Epithelial cell of prostate (primary cell): ENCODE results near the gene ALPI.

Experiments used
- DNase-seq: peaks from one replicate; pipeline ENCODE4 v3.0.0-alpha.2; 2011; ENCODE audit warnings: low read depth, low spot score
- H3K27ac ChIP-seq: fragments of 450-650 bp; 2 replicates; pipeline ENCODE4 v1.5.1; 2017; ENCODE audit warnings: mild to moderate bottlenecking

Gene ALPI

DNA sequence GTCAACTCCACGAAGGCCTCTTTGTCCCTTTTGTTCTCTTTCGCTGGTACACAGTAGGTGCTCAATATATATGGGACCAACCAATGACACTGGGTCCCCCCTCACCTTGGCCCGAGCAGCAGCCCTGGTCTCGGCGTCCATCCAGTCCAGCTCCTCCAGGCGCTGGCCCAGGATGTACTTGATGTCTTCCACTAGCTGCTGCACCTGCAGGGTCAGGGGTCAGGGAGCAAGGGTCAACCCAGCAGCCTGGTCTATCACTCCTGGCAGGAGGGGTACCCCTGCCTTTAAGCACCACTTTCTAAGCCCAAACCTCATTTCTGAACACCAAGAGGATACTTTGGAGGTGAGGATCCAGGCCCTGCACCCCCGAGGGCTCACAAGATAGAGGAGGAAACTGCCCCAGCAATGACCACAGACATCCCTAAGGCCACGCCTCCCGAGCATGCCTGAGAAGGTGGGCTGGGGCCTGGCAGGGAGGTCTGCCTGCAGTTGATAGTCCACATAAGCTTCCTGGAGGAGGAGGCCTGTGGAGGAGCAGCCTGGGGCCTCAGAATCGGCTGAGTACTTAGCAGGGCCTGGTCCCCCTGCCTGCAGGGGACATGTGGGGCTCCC, 27.5 kb downstream of the ALPI start:
- H3K27ac ChIP-seq = no peak overlapping the region
- no peak for DNase-seq

DNA sequence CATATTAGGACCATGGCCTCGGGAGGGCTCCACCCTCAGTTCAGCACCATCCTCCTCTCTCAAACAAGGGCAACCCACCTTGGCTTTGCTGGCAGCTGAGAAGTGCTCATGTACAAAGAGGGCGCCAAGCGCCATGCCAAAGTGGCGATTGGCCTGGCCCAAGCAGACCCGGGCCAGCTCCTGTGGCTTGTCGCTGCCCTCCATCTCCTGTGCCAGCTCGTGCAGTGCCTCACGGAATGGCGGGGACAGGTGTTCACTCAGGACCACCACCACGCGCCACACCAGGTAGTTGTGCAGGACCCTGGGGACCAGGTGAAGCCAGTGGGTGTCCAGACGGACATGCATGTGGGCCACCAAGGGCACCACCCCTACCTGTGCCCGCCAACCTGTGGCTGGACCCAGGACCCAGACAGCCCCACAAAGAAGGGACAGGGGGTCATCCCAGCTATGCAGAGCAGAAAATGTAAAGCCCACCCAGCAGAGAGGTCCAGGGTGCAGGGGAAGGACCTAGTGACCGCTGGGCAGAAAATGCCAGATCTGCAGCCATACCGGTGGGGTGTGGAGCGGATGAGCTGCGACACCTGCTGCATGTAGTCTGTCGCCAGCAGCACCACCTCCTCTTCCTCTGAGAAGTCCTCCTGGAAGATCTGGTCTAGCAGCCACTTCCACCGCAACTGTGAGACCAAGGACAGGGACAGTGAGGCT, 28.1 kb downstream of the ALPI start:
- H3K27ac ChIP-seq = no peak overlapping the region

DNA sequence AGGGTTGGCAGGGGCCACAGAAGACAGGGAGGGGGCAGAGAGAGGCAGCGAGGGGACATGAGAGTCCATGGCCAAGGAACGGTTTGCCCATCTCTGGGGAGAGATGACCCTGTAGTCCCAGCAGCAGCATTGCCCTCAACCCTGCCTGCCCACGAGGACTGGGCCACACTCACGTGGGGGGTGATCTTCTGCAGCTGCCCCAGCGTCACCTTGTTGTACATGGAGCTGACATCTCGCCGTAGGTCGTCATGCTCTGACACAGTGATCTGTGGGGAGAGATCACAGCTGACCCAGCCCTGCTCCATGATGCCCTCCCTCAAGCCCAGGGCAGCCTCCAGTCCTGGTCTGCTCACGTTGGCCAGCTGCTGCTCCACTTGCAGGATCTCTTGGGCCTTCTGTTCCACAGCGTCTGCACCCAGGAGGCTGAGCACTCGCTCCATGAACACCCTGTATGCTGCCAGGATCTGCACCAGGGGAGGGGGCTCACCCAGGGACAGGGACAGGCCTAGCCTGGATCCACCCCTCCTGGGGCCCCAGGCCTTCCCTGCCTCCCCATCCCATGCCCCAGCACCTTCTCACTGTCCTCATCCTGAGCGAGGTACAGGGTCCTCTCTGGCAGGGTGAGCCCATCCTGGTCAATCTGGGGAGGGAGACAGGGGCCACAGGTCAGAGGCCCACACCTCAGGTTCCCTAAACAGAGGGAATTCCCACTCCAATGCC, 28.8 kb downstream of the ALPI start:
- no peak overlapping the region for H3K27ac ChIP-seq
- no peak for DNase-seq

More for the DNA sequence above, 28.1 kb downstream of the ALPI start:
- no peak for DNase-seq

DNA sequence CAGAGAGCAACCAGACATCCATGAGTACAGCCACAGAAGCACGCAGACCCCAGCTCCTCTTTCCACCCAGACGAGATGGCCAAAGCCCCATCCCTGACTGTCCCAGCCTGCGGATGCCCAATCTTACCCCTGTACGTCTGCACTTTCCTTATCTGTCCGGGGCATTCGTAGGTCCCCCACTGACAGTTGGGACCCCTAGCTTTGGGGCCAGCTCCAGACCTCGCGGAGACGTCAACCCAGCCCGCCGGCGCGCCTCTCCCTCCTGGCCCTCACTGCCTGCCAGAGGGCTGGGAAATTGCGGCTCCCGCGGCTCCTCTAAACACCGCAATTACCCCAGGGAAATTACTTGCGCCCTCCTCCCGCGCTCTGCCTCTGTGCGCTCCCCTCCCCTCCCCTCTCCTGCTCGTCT, 29.4 kb downstream of the ALPI start:
- DNase-seq = no peak
- no peak overlapping the region for H3K27ac ChIP-seq

DNA sequence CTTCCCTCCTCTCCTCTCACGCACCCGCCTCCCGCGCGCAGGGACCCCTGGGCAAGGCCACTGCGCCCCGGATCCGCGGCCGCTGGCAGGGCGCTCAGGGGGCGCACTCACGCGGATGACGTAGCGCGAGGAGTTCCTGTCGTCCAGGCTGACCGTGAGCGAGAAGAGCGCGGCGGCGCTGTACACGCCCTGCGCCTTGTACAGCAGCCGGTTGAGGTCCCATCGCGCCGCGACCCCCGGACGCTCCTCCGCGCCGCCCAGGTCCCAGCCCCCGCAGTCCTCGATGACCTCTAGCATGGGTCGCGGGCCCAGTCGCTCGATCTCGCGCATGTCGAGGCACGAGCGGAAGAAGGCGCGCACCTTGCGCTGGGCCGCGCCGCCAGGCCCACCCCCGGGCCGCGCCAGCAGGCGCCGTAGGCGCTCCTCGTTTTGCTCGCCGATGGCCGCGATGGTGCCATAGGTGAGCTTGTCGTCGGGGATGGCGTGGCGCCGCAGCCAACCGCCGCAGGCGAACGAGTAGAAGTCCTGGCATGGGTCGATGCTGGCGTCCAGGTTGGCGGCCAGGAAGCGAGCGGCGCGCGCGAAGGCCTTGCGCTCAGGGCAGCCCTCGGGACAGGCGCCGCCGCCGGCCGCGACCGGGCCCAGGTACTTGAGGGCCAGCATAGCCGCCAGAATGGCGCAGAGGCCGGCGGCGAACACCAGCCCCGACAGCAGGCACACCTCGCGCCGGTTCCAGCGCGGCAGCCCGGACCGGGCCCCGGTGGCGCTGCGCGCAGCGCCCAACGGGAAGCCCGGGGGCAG, 30.0 kb downstream of the ALPI start:
- no peak overlapping the region for H3K27ac ChIP-seq
- DNase-seq = no peak

DNA sequence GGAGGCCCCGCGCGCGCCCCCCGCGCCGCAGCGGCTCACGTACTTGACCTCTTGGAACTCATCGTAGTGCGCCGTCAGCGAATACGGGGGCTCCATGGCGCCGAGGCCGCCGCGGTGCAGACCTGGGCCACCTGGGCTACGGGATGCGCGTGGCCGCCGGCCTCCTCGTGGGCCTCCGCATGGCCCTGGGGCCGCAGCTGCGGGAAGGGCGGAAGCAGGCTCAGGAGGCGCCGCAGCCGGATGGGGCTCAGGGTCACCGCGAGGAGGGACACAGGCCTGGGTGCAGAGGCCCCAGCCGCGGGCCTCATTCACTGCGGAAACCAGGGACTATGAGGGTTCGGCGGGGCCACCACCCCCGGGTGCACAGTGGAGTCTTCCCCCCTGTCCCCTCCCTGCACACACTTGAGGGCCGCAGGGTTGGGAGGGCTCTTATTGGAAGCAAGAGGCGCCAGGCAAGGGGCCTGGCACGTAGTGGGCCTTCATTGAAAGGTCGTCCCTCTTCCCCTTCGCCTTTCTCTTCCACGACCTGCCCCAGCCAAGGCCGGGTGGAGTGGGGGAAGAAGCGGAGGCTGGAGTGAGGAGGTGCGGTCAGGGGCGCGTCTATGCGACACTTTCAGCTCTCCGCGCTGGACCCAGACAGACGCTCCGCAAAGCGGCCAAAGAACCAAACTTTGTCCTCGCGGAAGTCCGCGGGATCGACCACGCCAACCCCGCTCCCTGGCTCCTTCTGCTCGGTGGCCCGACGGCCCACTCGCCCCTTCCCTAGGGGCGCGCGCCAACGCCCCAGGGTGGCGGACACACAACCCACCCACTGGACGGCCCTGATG, 30.8 kb downstream of the ALPI start:
- DNase-seq = no peak
- H3K27ac ChIP-seq = no peak overlapping the region

DNA sequence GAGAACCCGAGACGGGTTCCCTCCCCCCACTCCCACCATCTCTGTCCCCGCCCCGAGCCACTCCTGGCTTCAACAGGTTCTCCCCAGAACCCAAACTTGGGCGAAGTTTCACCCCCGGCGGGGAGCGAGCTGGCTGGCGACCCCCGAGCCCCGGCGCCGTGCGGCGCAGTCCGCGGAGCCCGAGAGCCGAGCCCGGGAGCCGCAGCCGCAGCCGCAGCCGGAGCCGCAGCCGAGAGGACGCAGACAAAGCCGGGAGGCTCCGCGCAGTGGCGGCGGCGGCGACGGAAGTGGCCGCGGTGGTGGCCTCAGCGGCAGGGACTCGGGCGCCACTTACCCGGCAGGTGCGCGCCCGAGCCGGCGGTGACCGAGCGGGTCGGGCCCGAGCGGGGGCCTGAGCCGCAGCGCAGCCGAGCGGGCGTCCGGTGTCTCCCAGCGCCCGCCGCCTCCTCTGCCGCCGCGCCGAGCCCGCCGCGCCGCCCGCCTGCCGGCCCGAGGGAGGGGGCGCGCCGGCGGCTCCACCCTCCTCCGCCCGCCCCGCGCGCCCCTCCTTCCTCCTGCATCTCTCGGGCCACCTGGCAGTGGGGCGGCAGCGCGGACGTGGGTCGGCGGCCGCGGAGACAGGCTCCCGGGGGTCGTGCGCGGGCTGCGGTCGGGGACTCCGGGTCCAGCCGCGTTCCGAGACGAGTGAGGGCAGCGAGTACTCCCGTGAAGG, 31.6 kb downstream of the ALPI start, which contains the start of gene ECEL1:
Gene ECEL1, minus strand, starts transcription at position 450 of the 712 bp plus-strand sequence. CDS start 1,181 bp downstream, outside the sequence.
- no peak for DNase-seq
- H3K27ac ChIP-seq = no peak within 1 kb of the TSS

DNA sequence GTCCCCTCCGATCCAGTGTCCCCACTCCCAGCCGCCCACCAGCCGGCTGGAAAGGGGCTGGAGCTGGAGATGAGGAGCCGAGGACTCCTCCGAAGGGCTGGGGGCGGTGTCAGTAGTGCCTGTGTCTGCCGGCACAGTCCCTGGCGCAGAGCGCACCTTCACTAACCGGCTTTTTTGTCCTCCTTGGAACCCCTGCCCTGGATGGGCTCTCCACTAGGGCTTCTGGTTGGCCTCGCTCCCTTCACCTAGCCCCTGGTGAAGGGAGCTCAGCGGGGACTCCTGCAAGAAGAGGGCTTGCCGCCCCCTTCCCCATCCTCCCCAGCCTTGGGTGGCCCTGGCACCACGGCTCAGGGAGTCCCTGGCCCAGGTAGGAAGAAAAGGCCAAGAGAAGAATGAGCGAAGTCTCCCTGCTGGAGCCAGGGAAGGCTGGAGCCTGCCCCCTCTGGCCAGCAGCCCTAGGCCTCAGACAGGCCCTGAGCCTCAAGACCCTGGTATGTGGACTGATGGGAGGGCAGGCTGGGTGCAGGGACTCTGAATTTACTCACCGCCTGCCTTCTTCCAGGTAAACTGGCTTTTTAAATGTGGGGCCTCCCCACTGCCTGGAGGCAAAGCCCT, 32.3 kb downstream of the ALPI start:
- no peak for DNase-seq
- H3K27ac ChIP-seq = no peak overlapping the region

DNA sequence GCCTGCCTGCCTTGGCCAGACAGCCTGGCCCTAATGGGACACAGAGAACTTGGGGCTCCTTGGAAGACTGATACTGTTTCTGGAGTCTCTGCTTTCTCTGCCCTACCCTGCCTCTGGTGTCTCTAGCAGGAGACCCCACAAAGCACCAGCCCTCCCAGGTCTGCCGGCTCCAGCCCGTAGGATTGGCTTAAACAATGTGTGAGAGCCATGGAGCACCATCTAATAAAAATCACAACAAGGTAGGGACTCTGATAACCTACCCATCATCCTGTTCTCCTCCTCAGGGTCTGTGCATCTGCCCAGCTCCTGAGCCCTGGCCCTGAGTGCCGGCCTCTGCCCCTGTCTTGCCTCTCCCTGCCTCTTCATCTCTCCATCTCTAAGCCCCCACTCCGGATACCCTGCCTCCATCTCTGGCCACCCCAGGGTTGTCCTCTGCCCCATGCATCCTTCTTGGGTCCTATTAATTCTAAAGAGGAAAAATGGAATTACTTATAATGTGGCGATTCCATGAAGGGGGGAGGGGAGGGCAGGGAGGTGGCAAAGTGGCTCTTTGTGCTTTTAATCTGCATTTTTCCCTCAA, 32.9 kb downstream of the ALPI start:
- H3K27ac ChIP-seq = no peak overlapping the region
- no peak for DNase-seq

DNA sequence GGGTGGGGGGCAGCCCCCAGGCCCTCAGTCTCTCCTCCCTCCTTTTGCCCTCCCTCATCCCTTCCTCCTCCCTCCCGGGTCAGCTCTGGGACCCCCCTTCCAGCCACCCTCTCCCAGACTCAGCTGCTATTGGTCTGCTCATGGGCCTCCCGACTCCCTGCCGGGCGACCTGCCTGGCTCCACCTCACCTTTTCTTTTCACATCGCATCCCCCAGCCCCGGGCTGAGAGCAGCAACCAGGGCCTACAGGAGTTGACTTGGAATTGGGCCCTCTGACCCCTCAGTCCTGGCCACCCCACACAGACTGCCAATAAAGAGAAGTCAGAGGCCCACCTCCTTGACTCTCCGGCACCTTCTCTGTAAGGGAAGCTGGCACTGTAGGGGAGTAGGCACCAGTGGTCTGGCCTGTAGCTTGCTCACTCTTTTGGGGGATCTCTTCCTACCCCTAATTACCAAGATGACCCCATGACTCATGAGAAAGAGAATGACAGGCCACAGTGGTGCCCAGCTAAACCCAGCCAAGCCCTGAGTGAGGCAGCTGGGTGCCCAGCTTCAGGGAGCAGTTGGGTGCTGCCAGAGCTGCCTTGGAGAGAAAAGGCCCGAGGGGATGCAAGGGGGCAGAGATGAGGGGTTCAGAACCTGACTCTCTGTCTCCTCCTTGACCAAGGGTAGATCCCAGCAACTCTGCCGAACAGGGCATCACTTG, 33.7 kb downstream of the ALPI start:
- no peak overlapping the region for H3K27ac ChIP-seq
- no peak for DNase-seq

DNA sequence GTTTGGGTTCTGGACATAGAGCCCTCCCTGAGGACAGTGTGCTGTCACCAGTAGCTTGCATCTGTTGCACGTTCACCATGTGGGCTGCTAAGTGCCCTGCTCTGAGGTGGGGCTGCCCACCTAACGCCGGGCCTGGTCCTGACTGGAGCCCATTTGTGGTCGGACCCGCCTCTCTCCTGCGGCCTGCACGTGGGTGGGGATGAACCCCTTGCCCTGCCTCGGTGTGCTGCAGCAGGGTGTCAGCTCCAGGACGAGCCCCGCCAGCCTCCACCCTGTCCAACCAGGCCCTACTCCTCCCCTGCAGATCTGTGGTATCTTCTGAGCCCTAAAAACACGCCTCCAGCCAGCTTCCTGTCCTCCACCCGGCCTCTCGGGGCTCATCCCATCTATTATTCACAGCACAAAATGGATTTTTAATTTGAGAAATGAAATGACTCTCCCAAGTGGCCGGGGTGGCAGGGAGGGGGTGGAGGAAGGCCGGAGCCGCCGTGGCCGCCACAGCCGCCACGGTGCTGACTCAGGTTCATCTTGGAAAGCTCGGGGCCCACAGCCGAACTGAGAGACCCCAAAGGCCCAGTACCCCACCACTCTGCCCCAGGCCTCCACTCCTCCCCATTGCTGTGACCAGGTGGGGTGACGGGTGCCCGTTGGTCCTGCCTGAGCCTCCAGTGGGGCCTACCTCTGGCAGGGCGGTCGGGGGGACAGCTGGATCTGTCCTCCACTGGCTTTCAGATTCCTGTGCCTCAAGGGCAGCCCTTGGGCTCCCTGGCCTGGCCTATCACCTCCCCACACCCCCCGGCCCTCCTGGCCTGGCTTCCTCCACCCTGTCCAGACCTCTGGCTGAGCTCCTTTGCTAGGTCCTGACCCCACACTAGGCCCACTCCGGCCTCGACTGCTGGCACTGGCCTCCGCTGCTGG, 34.5 kb downstream of the ALPI start:
- H3K27ac ChIP-seq = no peak overlapping the region
- no peak for DNase-seq

DNA sequence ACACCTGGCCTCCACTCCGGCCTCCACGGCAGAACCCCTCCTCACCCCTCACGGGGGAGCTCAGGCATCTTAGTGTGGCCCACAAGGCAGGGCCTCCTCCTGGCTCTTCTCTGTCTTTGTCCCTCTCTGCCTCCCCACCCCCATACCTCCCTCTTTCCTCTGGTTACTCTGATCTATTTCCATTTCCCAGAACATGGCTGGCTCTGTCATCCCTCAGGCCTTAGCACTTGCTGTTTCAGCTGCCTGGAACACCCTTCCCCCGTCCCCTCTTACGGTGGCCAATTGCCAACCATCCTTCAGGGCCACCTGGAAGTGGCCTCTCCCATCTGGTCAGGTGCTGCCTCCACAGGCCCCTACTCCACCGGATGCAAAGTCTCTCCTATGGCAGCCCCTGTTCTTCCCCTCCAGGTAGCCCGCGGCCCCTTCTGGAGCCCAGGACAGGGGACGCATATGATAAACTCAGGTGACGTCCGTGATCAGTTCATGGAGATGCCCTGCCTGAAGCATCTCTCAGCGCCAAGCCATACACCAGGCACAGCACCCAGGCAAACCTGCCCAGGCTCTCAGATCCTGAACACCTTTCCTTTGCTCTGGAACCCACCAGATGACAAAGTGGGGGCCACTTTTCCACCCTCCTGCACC, 35.3 kb downstream of the ALPI start:
- DNase-seq = no peak
- no peak overlapping the region for H3K27ac ChIP-seq

DNA sequence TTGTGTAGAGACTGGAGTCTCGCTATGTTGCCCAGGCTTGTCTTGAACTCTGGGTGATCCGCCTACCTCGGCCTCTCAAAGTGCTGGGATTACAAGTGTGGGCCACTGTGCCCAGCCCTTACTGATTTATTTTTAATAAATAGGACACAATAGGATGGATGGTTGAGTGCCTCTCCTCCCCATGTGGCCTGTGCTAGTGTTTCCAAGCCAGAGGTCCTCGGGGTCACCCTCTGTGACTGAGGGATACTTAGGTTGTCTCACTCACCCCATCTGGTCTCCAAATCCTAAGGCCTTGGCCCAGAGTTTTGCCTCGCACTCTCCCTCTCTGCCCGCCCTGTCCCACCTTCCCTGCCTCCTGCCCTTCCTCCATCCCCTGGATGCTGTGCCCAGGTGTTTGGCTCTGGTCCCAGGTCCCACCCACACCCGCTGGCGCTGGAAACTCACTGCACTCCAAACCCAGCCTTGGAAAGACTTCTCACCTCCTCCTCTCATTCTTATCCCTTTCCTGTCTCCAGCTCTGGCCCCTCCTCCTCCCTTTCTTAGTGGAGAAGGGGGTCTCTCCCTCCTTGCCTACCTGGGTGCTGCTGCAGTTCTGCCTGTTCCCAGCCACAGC, 36.4 kb downstream of the ALPI start:
- H3K27ac ChIP-seq = no peak overlapping the region
- DNase-seq = no peak

DNA sequence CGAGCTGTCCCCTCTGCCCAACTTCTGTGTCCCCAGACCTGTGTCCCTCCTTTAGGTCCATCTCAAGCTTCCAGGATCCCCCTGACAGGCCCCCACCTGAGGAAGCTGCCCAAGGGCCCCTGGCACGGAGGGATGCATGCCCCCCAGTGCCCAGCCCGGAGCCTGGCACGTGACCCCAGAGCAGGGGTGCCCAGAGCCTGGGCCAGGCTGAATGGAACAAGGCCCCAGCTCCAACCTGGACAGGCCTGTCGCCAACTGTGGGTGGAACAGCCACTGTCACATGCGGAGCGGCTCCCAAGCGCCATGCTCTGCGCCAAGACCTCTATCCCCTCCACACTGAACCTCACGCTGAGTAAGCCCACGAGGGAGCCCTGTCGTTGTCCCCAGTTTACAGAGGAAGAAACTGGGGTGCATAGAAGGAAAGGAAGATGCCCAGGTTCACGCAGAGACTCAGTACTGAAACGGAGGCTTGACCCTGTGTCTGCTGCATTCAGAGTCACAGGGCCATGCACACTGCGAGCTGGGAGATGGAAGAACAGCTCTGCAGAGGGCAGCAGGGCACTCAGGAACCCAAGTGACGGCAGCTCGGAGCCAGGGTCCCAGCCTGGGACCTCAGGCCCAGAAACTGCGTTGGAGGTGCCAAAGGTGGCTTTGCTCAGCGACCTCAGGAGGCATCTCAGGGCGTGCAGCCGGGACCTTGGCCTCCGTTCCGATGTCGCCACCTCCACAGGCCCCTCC, 37.2 kb downstream of the ALPI start:
- H3K27ac ChIP-seq = no peak overlapping the region

More for the DNA sequence above, 37.2 kb downstream of the ALPI start:
- DNase-seq = no peak
